GM18505 (cell line): ENCODE measurements around the gene MAP3K10.

ENCODE experiments used
- ATAC-seq: cut with Tn5 transposase; IDR thresholded peaks from one replicate; pipeline ENCODE4 v1.9.1; 2021; ENCODE audit not compliant: unreplicated experiment
- POLR2A ChIP-seq: IDR thresholded peaks from 4 replicates; pipeline ENCODE4 v1.6.1; 2011; ENCODE audit warnings: borderline replicate concordance; ENCODE audit not compliant: insufficient read depth, insufficient read length; ENCODE audit errors: extremely low read depth

The MAP3K10 gene

GRCh38 chr19:40191836-40192646 lies 815 bp downstream of the MAP3K10 start:
- no peak for TF ChIP-seq POLR2A
- ATAC-seq = peak; percentile 26

GRCh38 chr19:40192758-40193586 lies 1.7 kb downstream of the MAP3K10 start:
- no peak for ATAC-seq
- no peak for TF ChIP-seq POLR2A

- no peak for ATAC-seq
- no peak for TF ChIP-seq POLR2A
Observed at GRCh38 chr19:40193587-40193849, 2.3 kb downstream of the MAP3K10 start.

- ATAC-seq = no peak
- TF ChIP-seq POLR2A = no peak
Observed at GRCh38 chr19:40198272-40198990, 7.2 kb downstream of the MAP3K10 start.

- no peak for TF ChIP-seq POLR2A
Observed at GRCh38 chr19:40200341-40201099, 9.3 kb downstream of the MAP3K10 start.

GRCh38 chr19:40204381-40204780 lies 13.2 kb downstream of the MAP3K10 start:
- TF ChIP-seq POLR2A = no peak
- ATAC-seq = no peak

More at GRCh38 chr19:40200341-40201099, 9.3 kb downstream of the MAP3K10 start:
- no peak for ATAC-seq

GRCh38 chr19:40205760-40206159 lies 14.5 kb downstream of the MAP3K10 start:
- no peak for TF ChIP-seq POLR2A
- ATAC-seq = no peak

GRCh38 chr19:40208602-40209001 lies 17.4 kb downstream of the MAP3K10 start:
- no peak for ATAC-seq
- TF ChIP-seq POLR2A = no peak

- ATAC-seq = no peak
- no peak for TF ChIP-seq POLR2A
Observed at GRCh38 chr19:40210889-40211288, 19.7 kb downstream of the MAP3K10 start.

- TF ChIP-seq POLR2A = no peak
- ATAC-seq = no peak
Observed at GRCh38 chr19:40213251-40213829, 22.1 kb downstream of the MAP3K10 start.

GRCh38 chr19:40213882-40214570 lies 22.8 kb downstream of the MAP3K10 start:
- no peak for TF ChIP-seq POLR2A
- no peak for ATAC-seq

GRCh38 chr19:40214936-40215335 lies 23.7 kb downstream of the MAP3K10 start:
- no peak for TF ChIP-seq POLR2A
- ATAC-seq = no peak
